Muscle layer of colon (tissue), 2 donors: ENCODE results near the gene USP54.

Experiments
- H3K27ac ChIP-seq: one replicate; pipeline ENCODE4 v1.7.0; 2013; ENCODE audit warnings: low read depth, mild to moderate bottlenecking, low read length, moderate library complexity
- H3K27me3 ChIP-seq, 2 donors: one replicate each; pipeline ENCODE4 v1.7.0; 2013; ENCODE audit warnings: low read length in 2 of 2, mild to moderate bottlenecking in 2 of 2; ENCODE audit not compliant: insufficient read depth in 2 of 2, control insufficient read depth in 1 of 2
- H3K36me3 ChIP-seq: one replicate; pipeline ENCODE4 v1.7.0; 2013; ENCODE audit warnings: mild to moderate bottlenecking, low read length; ENCODE audit not compliant: insufficient read depth
- H3K4me1 ChIP-seq: one replicate; pipeline ENCODE4 v1.7.0; 2013; ENCODE audit warnings: mild to moderate bottlenecking, low read length; ENCODE audit not compliant: insufficient read depth
- H3K4me3 ChIP-seq, 2 donors: one replicate each; pipeline ENCODE4 v1.7.0; 2013; ENCODE audit warnings: low read length in 2 of 2, low read depth in 1 of 2, mild to moderate bottlenecking in 1 of 2, moderate library complexity in 1 of 2
- H3K9ac ChIP-seq: one replicate; pipeline ENCODE4 v1.7.0; 2013; ENCODE audit warnings: low read length
- H3K9me3 ChIP-seq: one replicate; pipeline ENCODE4 v1.7.0; 2013; ENCODE audit warnings: mild to moderate bottlenecking, low read length
- donor health status: abdominal sarcoma.
- donor health status: Adenocarcinoma of cecum.

USP54 gene

DNA sequence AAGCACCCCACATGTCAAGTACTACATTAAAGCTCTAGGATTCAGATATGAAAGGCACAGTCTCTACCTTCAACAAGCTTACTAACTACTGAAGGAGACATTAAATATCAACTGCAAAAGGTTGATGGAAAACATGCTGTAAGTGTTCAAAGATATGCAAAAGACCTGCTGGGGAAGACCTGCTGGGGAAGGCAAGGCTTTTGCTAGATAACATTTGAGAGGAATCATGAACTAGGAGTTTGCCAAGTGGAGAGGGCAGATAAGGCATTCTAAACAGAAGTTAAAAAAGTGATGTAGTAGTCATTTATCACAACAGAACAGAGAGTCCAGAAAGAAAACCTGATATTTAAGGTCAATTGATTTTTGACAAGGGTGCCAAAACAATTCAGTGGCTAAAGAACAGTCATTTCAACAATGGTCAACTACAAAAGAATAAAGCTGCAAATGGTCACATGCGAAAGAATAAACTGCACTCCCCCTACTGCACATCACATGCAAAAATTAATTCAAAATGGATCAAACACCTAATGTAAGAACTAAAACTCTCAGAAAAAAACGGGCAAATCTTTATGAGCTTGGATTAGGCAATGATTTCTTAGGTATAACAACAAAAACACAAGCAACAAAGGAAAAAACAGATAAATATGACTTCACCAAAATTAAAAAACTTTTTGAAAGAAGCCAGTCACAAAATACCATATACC lies 134.8 kb downstream of the USP54 start:
- H3K4me3 ChIP-seq, result no peak overlapping the region
- no peak overlapping the region for H3K9ac ChIP-seq
- no peaks in the 10 kb centered on the region for H3K9me3 ChIP-seq
- no peaks in the 10 kb centered on the region for H3K27me3 ChIP-seq
- no peaks in the 10 kb centered on the region for H3K4me1 ChIP-seq
- H3K27ac ChIP-seq, result no peak overlapping the region
- peaks cover 10% of the 10 kb centered on the region for H3K36me3 ChIP-seq

DNA sequence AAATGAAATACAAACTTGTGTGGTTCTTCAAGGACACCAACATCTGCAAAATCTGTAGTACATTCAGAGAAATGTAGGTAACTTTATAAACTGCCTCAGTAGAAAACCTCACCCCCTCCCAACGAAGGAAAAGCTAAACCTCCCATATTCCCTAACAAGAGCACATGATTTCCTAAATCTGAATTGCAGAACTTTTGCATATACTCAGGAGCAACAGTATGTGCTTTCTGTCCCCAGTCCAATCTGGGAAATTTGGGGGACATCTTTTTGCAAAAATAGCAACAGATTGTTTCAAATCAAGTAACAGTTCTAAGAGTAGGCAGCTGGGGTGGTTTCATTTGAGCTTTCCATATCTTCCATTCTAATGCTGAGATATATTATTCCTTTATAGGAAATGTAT lies 142.0 kb downstream of the USP54 start:
- Histone ChIP-seq H3K4me3 (no peak overlapping the region), H3K36me3 (peaks cover 31% of the 10 kb centered on the region), H3K27me3 (no peaks in the 10 kb centered on the region), H3K9me3 (no peaks in the 10 kb centered on the region), H3K9ac (no peak overlapping the region), H3K4me1 (no peaks in the 10 kb centered on the region), H3K27ac (no peak overlapping the region)

GRCh38 chr10:73448384-73448783 lies 142.8 kb downstream of the USP54 start:
- Histone ChIP-seq H3K36me3 (peaks cover 39% of the 10 kb centered on the region), H3K4me1 (no peaks in the 10 kb centered on the region), H3K9me3 (no peaks in the 10 kb centered on the region), H3K4me3 (no peak overlapping the region), H3K27me3 (no peaks in the 10 kb centered on the region), H3K9ac (no peak overlapping the region), H3K27ac (no peak overlapping the region)
